ENCODE measurements around the gene DCUN1D2.

The DCUN1D2 gene

GRCh38 chr13:113419531-113420193 is 70.8 kb downstream of the DCUN1D2 start:
- ChIA-PET CTCF (no interaction called here), POLR2A (no interaction called here)
- Histone ChIP-seq H3K27ac (ENCODE audit: insufficient read depth in 1 of 2, low read depth in 1 of 2, low read length in 2 of 2, poor library complexity in 1 of 2, severe bottlenecking in 2 of 2) (no peak overlapping the region), H3K4me1 (ENCODE audit: control extremely low read depth in 1 of 4, control insufficient read depth in 4 of 4, insufficient read depth in 4 of 4, low read length in 3 of 4) (no peaks in the 10 kb centered on the region), H3K4me3 (ENCODE audit: control insufficient read depth in 1 of 7, extremely low read depth in 1 of 7, insufficient read depth in 4 of 7, low read depth in 2 of 7, low read length in 6 of 7) (no peak overlapping the region), H3K36me3 (ENCODE audit: control insufficient read depth in 4 of 4, insufficient read depth in 4 of 4, low read length in 3 of 4) (no peaks in the 10 kb centered on the region), H3K9me3 (ENCODE audit: control extremely low read depth in 1 of 5, control insufficient read depth in 4 of 5, insufficient read depth in 2 of 5, low read depth in 1 of 5, low read length in 4 of 5) (no peaks in the 10 kb centered on the region), H3K27me3 (replicated peaks in 2 of 5; ENCODE audit: control insufficient read depth in 4 of 5, insufficient read depth in 5 of 5, low read length in 4 of 5) (peaks cover 0 to 6% (median 0%) of the 10 kb centered on the region in 5 experiments)
- WGBS (ENCODE audit: insufficient coverage) = 98% methylated on average over 17 of the region's 18 CpGs
- no peak for DNase-seq

- 88% methylated on average over 1 of the region's 1 CpG for WGBS (ENCODE audit: insufficient coverage)
- Histone ChIP-seq H3K4me3 (ENCODE audit: control insufficient read depth in 1 of 7, extremely low read depth in 1 of 7, insufficient read depth in 4 of 7, low read depth in 2 of 7, low read length in 6 of 7) (no peak overlapping the region), H3K4me1 (ENCODE audit: control extremely low read depth in 1 of 4, control insufficient read depth in 4 of 4, insufficient read depth in 4 of 4, low read length in 3 of 4) (peaks cover 0 to 3% (median 0%) of the 10 kb centered on the region in 4 experiments), H3K27ac (ENCODE audit: insufficient read depth in 1 of 2, low read depth in 1 of 2, low read length in 2 of 2, poor library complexity in 1 of 2, severe bottlenecking in 2 of 2) (no peak overlapping the region), H3K27me3 (replicated peaks in 2 of 5; ENCODE audit: control insufficient read depth in 4 of 5, insufficient read depth in 5 of 5, low read length in 4 of 5) (peaks cover 0 to 6% (median 0%) of the 10 kb centered on the region in 5 experiments), H3K9me3 (ENCODE audit: control extremely low read depth in 1 of 5, control insufficient read depth in 4 of 5, insufficient read depth in 2 of 5, low read depth in 1 of 5, low read length in 4 of 5) (no peaks in the 10 kb centered on the region), H3K36me3 (ENCODE audit: control insufficient read depth in 4 of 4, insufficient read depth in 4 of 4, low read length in 3 of 4) (no peaks in the 10 kb centered on the region)
- DNase-seq = no peak
- POLR2A ChIA-PET = no interaction called here
- CTCF ChIA-PET = interaction anchor here (1.3 kb wide), 1 partner anchor 16 kb away, joined by 3 read pairs; no protein-coding TSS in a partner anchor
These were observed 71.8 kb downstream of the DCUN1D2 start for GRCh38 chr13:113418722-113419049.

GRCh38 chr13:113417836-113418721 is 72.4 kb downstream of the DCUN1D2 start:
- H3K27ac ChIP-seq (ENCODE audit: insufficient read depth in 1 of 2, low read depth in 1 of 2, low read length in 2 of 2, poor library complexity in 1 of 2, severe bottlenecking in 2 of 2) = no peak overlapping the region
- CTCF ChIA-PET = interaction anchor here (1.3 kb wide), 1 partner anchor 16 kb away, joined by 3 read pairs; no protein-coding TSS in a partner anchor

GRCh38 chr13:113417008-113417751 is 73.3 kb downstream of the DCUN1D2 start:
- no peak overlapping the region for H3K27ac ChIP-seq (ENCODE audit: insufficient read depth in 1 of 2, low read depth in 1 of 2, low read length in 2 of 2, poor library complexity in 1 of 2, severe bottlenecking in 2 of 2)
- peaks cover 0 to 3% (median 0%) of the 10 kb centered on the region in 4 experiments for H3K4me1 ChIP-seq (ENCODE audit: control extremely low read depth in 1 of 4, control insufficient read depth in 4 of 4, insufficient read depth in 4 of 4, low read length in 3 of 4)
- DNase-seq = no peak
- no peaks in the 10 kb centered on the region for H3K36me3 ChIP-seq (ENCODE audit: control insufficient read depth in 4 of 4, insufficient read depth in 4 of 4, low read length in 3 of 4)
- peaks cover 0 to 4% (median 0%) of the 10 kb centered on the region in 5 experiments for H3K9me3 ChIP-seq (ENCODE audit: control extremely low read depth in 1 of 5, control insufficient read depth in 4 of 5, insufficient read depth in 2 of 5, low read depth in 1 of 5, low read length in 4 of 5)
- H3K27me3 ChIP-seq (replicated peaks in 2 of 5; ENCODE audit: control insufficient read depth in 4 of 5, insufficient read depth in 5 of 5, low read length in 4 of 5) = peaks cover 0 to 6% (median 0%) of the 10 kb centered on the region in 5 experiments
- CTCF ChIA-PET = interaction anchor here (1.3 kb wide), 1 partner anchor 15 kb away, joined by 3 read pairs; no protein-coding TSS in a partner anchor
- 92% methylated on average over 28 of the region's 28 CpGs for WGBS (ENCODE audit: insufficient coverage)
- H3K4me3 ChIP-seq (ENCODE audit: control insufficient read depth in 1 of 7, extremely low read depth in 1 of 7, insufficient read depth in 4 of 7, low read depth in 2 of 7, low read length in 6 of 7) = no peak overlapping the region
- POLR2A ChIA-PET = interaction anchor here (0.6 kb wide), 1 partner anchor 790 kb away, joined by 3 read pairs; no protein-coding TSS in a partner anchor

More at GRCh38 chr13:113417836-113418721, 72.4 kb downstream of the DCUN1D2 start:
- Histone ChIP-seq H3K4me3 (ENCODE audit: control insufficient read depth in 1 of 7, extremely low read depth in 1 of 7, insufficient read depth in 4 of 7, low read depth in 2 of 7, low read length in 6 of 7) (no peak overlapping the region), H3K36me3 (ENCODE audit: control insufficient read depth in 4 of 4, insufficient read depth in 4 of 4, low read length in 3 of 4) (no peaks in the 10 kb centered on the region), H3K27me3 (replicated peaks in 2 of 5; ENCODE audit: control insufficient read depth in 4 of 5, insufficient read depth in 5 of 5, low read length in 4 of 5) (peaks cover 0 to 6% (median 0%) of the 10 kb centered on the region in 5 experiments), H3K4me1 (ENCODE audit: control extremely low read depth in 1 of 4, control insufficient read depth in 4 of 4, insufficient read depth in 4 of 4, low read length in 3 of 4) (peaks cover 0 to 3% (median 0%) of the 10 kb centered on the region in 4 experiments), H3K9me3 (ENCODE audit: control extremely low read depth in 1 of 5, control insufficient read depth in 4 of 5, insufficient read depth in 2 of 5, low read depth in 1 of 5, low read length in 4 of 5) (no peaks in the 10 kb centered on the region)
- POLR2A ChIA-PET = interaction anchor here (0.6 kb wide), 1 partner anchor 791 kb away, joined by 3 read pairs; no protein-coding TSS in a partner anchor
- 67% methylated on average over 10 of the region's 16 CpGs for WGBS (ENCODE audit: insufficient coverage)
- no peak for DNase-seq

GRCh38 chr13:113415825-113416224 is 74.7 kb downstream of the DCUN1D2 start:
- ChIA-PET POLR2A (no interaction called here), CTCF (no interaction called here)
- peaks cover 0 to 12% (median 4%) of the 10 kb centered on the region in 5 experiments for H3K9me3 ChIP-seq (ENCODE audit: control extremely low read depth in 1 of 5, control insufficient read depth in 4 of 5, insufficient read depth in 2 of 5, low read depth in 1 of 5, low read length in 4 of 5)
- no peaks in the 10 kb centered on the region for H3K36me3 ChIP-seq (ENCODE audit: control insufficient read depth in 4 of 4, insufficient read depth in 4 of 4, low read length in 3 of 4)
- H3K4me1 ChIP-seq (ENCODE audit: control extremely low read depth in 1 of 4, control insufficient read depth in 4 of 4, insufficient read depth in 4 of 4, low read length in 3 of 4) = peaks cover 0 to 3% (median under 1%) of the 10 kb centered on the region in 4 experiments
- H3K4me3 ChIP-seq (ENCODE audit: control insufficient read depth in 1 of 7, extremely low read depth in 1 of 7, insufficient read depth in 4 of 7, low read depth in 2 of 7, low read length in 6 of 7) = no peak overlapping the region
- H3K27me3 ChIP-seq (replicated peaks in 2 of 5; ENCODE audit: control insufficient read depth in 4 of 5, insufficient read depth in 5 of 5, low read length in 4 of 5) = peaks cover 0 to 6% (median 0%) of the 10 kb centered on the region in 5 experiments
- DNase-seq = no peak
- 99% methylated on average over 8 of the region's 8 CpGs for WGBS (ENCODE audit: insufficient coverage)
- H3K27ac ChIP-seq (ENCODE audit: insufficient read depth in 1 of 2, low read depth in 1 of 2, low read length in 2 of 2, poor library complexity in 1 of 2, severe bottlenecking in 2 of 2) = no peak overlapping the region

- H3K27me3 ChIP-seq (replicated peaks in 2 of 5; ENCODE audit: control insufficient read depth in 4 of 5, insufficient read depth in 5 of 5, low read length in 4 of 5) = peaks cover 0 to 6% (median 0%) of the 10 kb centered on the region in 5 experiments
- CTCF ChIA-PET = no interaction called here
- H3K9me3 ChIP-seq (ENCODE audit: control extremely low read depth in 1 of 5, control insufficient read depth in 4 of 5, insufficient read depth in 2 of 5, low read depth in 1 of 5, low read length in 4 of 5) = peaks cover 0 to 12% (median 4%) of the 10 kb centered on the region in 5 experiments
- no peak overlapping the region for H3K27ac ChIP-seq (ENCODE audit: insufficient read depth in 1 of 2, low read depth in 1 of 2, low read length in 2 of 2, poor library complexity in 1 of 2, severe bottlenecking in 2 of 2)
- no peaks in the 10 kb centered on the region for H3K36me3 ChIP-seq (ENCODE audit: control insufficient read depth in 4 of 4, insufficient read depth in 4 of 4, low read length in 3 of 4)
- POLR2A ChIA-PET = no interaction called here
- peaks cover 0 to 9% (median 2%) of the 10 kb centered on the region in 4 experiments for H3K4me1 ChIP-seq (ENCODE audit: control extremely low read depth in 1 of 4, control insufficient read depth in 4 of 4, insufficient read depth in 4 of 4, low read length in 3 of 4)
- no peak overlapping the region for H3K4me3 ChIP-seq (ENCODE audit: control insufficient read depth in 1 of 7, extremely low read depth in 1 of 7, insufficient read depth in 4 of 7, low read depth in 2 of 7, low read length in 6 of 7)
- 99% methylated on average over 11 of the region's 15 CpGs for WGBS (ENCODE audit: insufficient coverage)
- no peak for DNase-seq
These were observed 75.5 kb downstream of the DCUN1D2 start for GRCh38 chr13:113415032-113415431.

All from common myeloid progenitor, CD34-positive (primary cell).